A204.1 (cell line): ENCODE data around the gene CARD11.

ENCODE experiments used
- FAIRE-seq: peaks from 2 replicates; lab custom pipeline; 2012; peaks lifted over from hg19 to GRCh38; lab: Jason Lieb, UNC

Gene CARD11

GRCh38 chr7:2870471-2870931 is 173.2 kb downstream of the CARD11 start:
- FAIRE-seq, result no peak

GRCh38 chr7:2869981-2870380 is 173.7 kb downstream of the CARD11 start:
- FAIRE-seq, result no peak

- FAIRE-seq, result no peak
These were observed 177.1 kb downstream of the CARD11 start for GRCh38 chr7:2866601-2867000.

GRCh38 chr7:2864999-2865670 is 178.5 kb downstream of the CARD11 start:
- FAIRE-seq, result no peak

- no peak for FAIRE-seq
These were observed 179.3 kb downstream of the CARD11 start for GRCh38 chr7:2864204-2864985.

- FAIRE-seq, result no peak
These were observed 180.1 kb downstream of the CARD11 start for GRCh38 chr7:2863461-2864066.

- FAIRE-seq, result no peak
These were observed 180.8 kb downstream of the CARD11 start for GRCh38 chr7:2862831-2863361.

- FAIRE-seq, result no peak
These were observed 182.2 kb downstream of the CARD11 start for GRCh38 chr7:2861509-2861908.

- FAIRE-seq, result no peak
These were observed 183.0 kb downstream of the CARD11 start for GRCh38 chr7:2860627-2861133.

- FAIRE-seq, result no peak
These were observed 183.7 kb downstream of the CARD11 start for GRCh38 chr7:2859952-2860351.

GRCh38 chr7:2858621-2859020 is 185.0 kb downstream of the CARD11 start:
- no peak for FAIRE-seq

GRCh38 chr7:2856388-2857169 is 187.1 kb downstream of the CARD11 start:
- FAIRE-seq, result no peak
